ENCODE data around the gene TTC28. TPM values are rescaled to one million over a fixed set of nuclear protein-coding genes. Genes with fewer than 3 reads are reported as not detected.

The TTC28 gene
- total RNA-seq, 1 donor = 55.8 TPM

- DNase-seq (ENCODE audit: low read depth) = no peak
- no peak for TF ChIP-seq CTCF (IDR thresholded peaks at IDR 0.05; ENCODE audit: insufficient read depth, low read length)
- H3K4me3 ChIP-seq (ENCODE audit: low read depth, low read length) = no peak overlapping the region
Measured at GRCh38 chr22:27933186-27933983, 746.3 kb downstream of the TTC28 start.

GRCh38 chr22:27930331-27931060 is 749.1 kb downstream of the TTC28 start:
- TF ChIP-seq CTCF (IDR thresholded peaks at IDR 0.05; ENCODE audit: insufficient read depth, low read length) = no peak
- DNase-seq (ENCODE audit: low read depth) = no peak
- no peak overlapping the region for H3K4me3 ChIP-seq (ENCODE audit: low read depth, low read length)

Small RNA genes within 50 kb of the gene (small RNA-seq; reads per million reads assigned to genes)
- gene MIR5739 = not detected
- gene RF00019 = not detected
- not detected for gene RF00150
- gene RF02200 = not detected
- gene RN7SL162P = not detected

Other genes starting within 250 kb of the TTC28 start
- 17.1 and 22.2 TPM in 2 replicates for gene CHEK2, start 62.0 kb upstream of the TTC28 start, total RNA-seq (ENCODE audit: low replicate concordance)
- gene HSCB, start 62.2 kb upstream of the TTC28 start, total RNA-seq (ENCODE audit: low replicate concordance) = 15.0 and 28.5 TPM in 2 replicates
- 23.0 and 38.3 TPM in 2 replicates for gene CCDC117, start 92.9 kb upstream of the TTC28 start, total RNA-seq (ENCODE audit: low replicate concordance)
- gene XBP1, start 120.7 kb upstream of the TTC28 start, total RNA-seq (ENCODE audit: low replicate concordance) = 111 and 228 TPM in 2 replicates
- 3.4 and 4.4 TPM in 2 replicates for gene ZNRF3, start 203.7 kb upstream of the TTC28 start, total RNA-seq (ENCODE audit: low replicate concordance)

Measured in fibroblast of the aortic adventitia (primary cell).